ENCODE results near the gene CLVS2.

- TF ChIP-seq POLR2A (IDR thresholded peaks at IDR 0.05; ENCODE audit: low read length) (no peak), GATA1 (IDR thresholded peaks at IDR 0.05; ENCODE audit: low read depth, low read length) (no peak)
These were observed 26.0 kb upstream of the CLVS2 start for GRCh38 chr6:122969999-122970533.

Data from erythroblast (primary cell).